ENCODE results near the gene HSD17B4. TPM values are rescaled to one million over a fixed set of nuclear protein-coding genes. Genes with fewer than 3 reads are reported as not detected.

The HSD17B4 gene, protein sequence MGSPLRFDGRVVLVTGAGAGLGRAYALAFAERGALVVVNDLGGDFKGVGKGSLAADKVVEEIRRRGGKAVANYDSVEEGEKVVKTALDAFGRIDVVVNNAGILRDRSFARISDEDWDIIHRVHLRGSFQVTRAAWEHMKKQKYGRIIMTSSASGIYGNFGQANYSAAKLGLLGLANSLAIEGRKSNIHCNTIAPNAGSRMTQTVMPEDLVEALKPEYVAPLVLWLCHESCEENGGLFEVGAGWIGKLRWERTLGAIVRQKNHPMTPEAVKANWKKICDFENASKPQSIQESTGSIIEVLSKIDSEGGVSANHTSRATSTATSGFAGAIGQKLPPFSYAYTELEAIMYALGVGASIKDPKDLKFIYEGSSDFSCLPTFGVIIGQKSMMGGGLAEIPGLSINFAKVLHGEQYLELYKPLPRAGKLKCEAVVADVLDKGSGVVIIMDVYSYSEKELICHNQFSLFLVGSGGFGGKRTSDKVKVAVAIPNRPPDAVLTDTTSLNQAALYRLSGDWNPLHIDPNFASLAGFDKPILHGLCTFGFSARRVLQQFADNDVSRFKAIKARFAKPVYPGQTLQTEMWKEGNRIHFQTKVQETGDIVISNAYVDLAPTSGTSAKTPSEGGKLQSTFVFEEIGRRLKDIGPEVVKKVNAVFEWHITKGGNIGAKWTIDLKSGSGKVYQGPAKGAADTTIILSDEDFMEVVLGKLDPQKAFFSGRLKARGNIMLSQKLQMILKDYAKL
- polyA plus RNA-seq (2011; rRNA removed): 135 and 150 TPM in 2 replicates
- 121 and 138 TPM in 2 replicates for polyA minus RNA-seq (2011; rRNA and poly(A)+ RNA removed)

DNA sequence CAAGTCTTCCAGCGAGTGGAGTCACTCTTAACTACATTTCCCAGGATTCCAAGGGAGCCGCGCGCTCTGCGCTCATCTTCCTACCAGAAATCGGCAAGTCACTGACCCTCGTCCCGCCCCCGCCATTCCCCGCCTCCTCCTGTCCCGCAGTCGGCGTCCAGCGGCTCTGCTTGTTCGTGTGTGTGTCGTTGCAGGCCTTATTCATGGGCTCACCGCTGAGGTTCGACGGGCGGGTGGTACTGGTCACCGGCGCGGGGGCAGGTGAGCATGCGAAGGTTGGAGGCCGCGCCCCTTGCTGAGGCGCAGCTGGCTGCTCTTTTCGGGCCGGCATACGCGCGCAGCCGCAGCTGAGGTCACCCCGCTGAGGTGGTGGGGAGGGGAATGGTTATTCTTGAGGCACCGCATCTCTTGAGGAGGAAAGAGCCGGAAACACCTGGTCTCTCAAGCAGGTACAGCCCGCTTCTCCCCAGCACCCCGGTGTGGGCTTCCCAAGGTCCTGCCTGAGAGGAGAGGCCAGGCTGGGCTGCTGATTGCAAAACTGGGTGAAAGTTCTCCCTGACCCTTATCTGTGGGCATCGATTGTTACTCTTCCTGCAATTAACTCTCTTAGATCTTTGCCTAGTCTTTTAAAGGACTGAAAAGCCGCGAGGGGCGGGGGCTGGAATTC lies at the start of gene HSD17B4:
TSS of gene HSD17B4 (plus strand) at position 125 of the 667 bp plus-strand sequence. CDS start at position 204, 79 bp downstream.
- peaks cover 3% of the 10 kb centered on the region for H3K9me3 ChIP-seq (ENCODE audit: control insufficient read depth, insufficient read depth, low read length)
- DNase-seq (ENCODE audit: low read depth, low spot score): peak; percentile 68
- TF ChIP-seq, protein P1, sequence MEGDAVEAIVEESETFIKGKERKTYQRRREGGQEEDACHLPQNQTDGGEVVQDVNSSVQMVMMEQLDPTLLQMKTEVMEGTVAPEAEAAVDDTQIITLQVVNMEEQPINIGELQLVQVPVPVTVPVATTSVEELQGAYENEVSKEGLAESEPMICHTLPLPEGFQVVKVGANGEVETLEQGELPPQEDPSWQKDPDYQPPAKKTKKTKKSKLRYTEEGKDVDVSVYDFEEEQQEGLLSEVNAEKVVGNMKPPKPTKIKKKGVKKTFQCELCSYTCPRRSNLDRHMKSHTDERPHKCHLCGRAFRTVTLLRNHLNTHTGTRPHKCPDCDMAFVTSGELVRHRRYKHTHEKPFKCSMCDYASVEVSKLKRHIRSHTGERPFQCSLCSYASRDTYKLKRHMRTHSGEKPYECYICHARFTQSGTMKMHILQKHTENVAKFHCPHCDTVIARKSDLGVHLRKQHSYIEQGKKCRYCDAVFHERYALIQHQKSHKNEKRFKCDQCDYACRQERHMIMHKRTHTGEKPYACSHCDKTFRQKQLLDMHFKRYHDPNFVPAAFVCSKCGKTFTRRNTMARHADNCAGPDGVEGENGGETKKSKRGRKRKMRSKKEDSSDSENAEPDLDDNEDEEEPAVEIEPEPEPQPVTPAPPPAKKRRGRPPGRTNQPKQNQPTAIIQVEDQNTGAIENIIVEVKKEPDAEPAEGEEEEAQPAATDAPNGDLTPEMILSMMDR (IDR thresholded peaks at IDR 0.05; ENCODE audit: low read depth, low read length): no peak
- ChIA-PET POLR2A (interaction anchor here (0.6 kb wide), 1 partner anchor 175 kb away, joined by 3 read pairs; no protein-coding TSS in a partner anchor), CTCF (interaction anchor here (1.0 to 3.0 kb wide), 2 partner anchors 41 to 464 kb away, joined by 3 to 13 read pairs; partner anchors contain the start of gene DTWD2)
- peak within 1 kb of the TSS; percentile 92 for H3K4me3 ChIP-seq (ENCODE audit: low read depth, low read length)
- H3K27ac ChIP-seq (ENCODE audit: low read depth, low read length): peak within 1 kb of the TSS; percentile 75
- peaks cover 3% of the 10 kb centered on the region for H3K27me3 ChIP-seq (ENCODE audit: control insufficient read depth, insufficient read depth, low read length)

DNA sequence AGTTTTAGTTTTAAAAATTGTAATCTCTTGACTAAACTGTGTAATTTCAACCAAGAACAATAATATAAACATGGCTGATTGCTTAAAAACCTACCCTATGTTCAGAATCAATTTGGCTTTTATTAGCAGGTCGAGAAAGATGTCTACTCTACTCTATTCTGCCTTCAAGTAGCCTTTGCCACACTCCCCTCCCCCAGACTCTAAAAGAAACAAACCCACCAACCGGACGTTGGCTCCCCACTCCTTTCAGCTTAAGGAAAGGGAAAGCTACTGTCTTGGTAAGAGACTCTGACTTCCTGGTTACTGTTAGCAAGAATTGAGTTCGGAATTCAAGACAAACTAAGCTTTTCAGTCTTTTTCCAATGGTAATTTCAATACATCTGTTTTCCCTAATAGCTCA lies 49.7 kb upstream of the HSD17B4 start:
- CTCF ChIA-PET: interaction anchor here (1.4 to 4.0 kb wide), 2 partner anchors 9 to 415 kb away, joined by 7 to 24 read pairs; partner anchors contain the start of gene DTWD2
- POLR2A ChIA-PET: no interaction called here

DNA sequence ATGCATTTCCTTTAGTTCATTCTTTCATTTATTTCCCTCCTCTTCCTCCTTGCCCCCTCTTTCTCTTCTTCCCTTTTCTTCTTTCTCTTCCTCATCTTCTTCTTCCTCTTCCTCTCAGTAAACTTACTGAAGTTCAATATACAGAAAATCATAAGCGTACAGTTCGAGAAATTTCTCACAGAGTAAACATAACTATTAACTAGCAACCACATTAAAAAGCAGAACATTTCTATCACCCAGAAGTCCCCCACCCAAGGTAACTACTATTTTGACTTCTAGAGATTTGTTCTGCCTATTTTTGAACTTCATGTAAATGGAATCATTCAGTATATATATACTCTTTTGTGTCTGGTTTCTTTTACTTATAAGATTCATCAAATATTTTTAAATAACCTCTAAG lies 48.3 kb upstream of the HSD17B4 start:
- no peak overlapping the region for H3K4me3 ChIP-seq (ENCODE audit: low read depth, low read length)
- no peak for DNase-seq (ENCODE audit: low read depth, low spot score)
- TF ChIP-seq, protein P1 (IDR thresholded peaks at IDR 0.05; ENCODE audit: low read depth, low read length): no peak
- H3K27me3 ChIP-seq (ENCODE audit: control insufficient read depth, insufficient read depth, low read length): no peaks in the 10 kb centered on the region
- ChIA-PET CTCF (interaction anchor here (2.5 kb wide), 1 partner anchor 416 kb away, joined by 12 read pairs; the partner anchor contains the start of gene DTWD2), POLR2A (no interaction called here)
- no peak overlapping the region for H3K27ac ChIP-seq (ENCODE audit: low read depth, low read length)
- no peaks in the 10 kb centered on the region for H3K9me3 ChIP-seq (ENCODE audit: control insufficient read depth, insufficient read depth, low read length)

More for the DNA sequence above, 49.7 kb upstream of the HSD17B4 start:
- TF ChIP-seq, protein P1 (IDR thresholded peaks at IDR 0.05; ENCODE audit: low read depth, low read length): no peak
- Histone ChIP-seq H3K27me3 (ENCODE audit: control insufficient read depth, insufficient read depth, low read length) (no peaks in the 10 kb centered on the region), H3K4me3 (ENCODE audit: low read depth, low read length) (no peak overlapping the region), H3K9me3 (ENCODE audit: control insufficient read depth, insufficient read depth, low read length) (no peaks in the 10 kb centered on the region), H3K27ac (ENCODE audit: low read depth, low read length) (no peak overlapping the region)
- DNase-seq (ENCODE audit: low read depth, low spot score): no peak

DNA sequence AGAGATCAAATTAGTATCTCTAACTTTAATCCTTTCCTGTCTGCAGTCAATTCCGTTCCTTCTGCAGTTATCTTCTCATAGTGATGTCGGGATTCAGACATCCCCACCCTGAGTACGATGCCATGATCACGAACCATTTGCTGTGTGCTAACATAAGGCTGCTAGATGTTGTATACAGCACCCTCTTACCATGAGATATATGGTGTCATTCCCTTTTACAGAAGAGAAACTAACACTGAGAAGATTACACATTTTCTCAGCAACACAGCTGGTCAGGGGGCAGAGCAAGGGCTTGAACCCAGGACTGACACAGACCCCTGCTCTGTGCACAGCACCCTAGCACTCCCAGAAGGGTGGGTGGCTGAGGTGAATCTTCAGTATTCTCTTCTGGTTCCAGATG lies 46.9 kb upstream of the HSD17B4 start:
- no peaks in the 10 kb centered on the region for H3K27me3 ChIP-seq (ENCODE audit: control insufficient read depth, insufficient read depth, low read length)
- TF ChIP-seq, protein P1 (IDR thresholded peaks at IDR 0.05; ENCODE audit: low read depth, low read length): no peak
- H3K4me3 ChIP-seq (ENCODE audit: low read depth, low read length): no peak overlapping the region
- no peak overlapping the region for H3K27ac ChIP-seq (ENCODE audit: low read depth, low read length)
- CTCF ChIA-PET: interaction anchor here (2.5 kb wide), 1 partner anchor 417 kb away, joined by 12 read pairs; the partner anchor contains the start of gene DTWD2
- DNase-seq (ENCODE audit: low read depth, low spot score): no peak
- POLR2A ChIA-PET: no interaction called here
- no peaks in the 10 kb centered on the region for H3K9me3 ChIP-seq (ENCODE audit: control insufficient read depth, insufficient read depth, low read length)

All from AG04450 (cell line).